K562 (cell line): ENCODE data around the gene COX6A2. TPM values are rescaled to one million over a fixed set of nuclear protein-coding genes. Genes with fewer than 3 reads are reported as not detected.

Experiments
- ATAC-seq: fragments of 200-7000 bp; cut with Tn5 transposase; 3 replicates; pipeline ENCODE4 v1.9.1; 2020; ENCODE audit warnings: moderate library complexity
- BruUV-seq: library from RNA; stranded (reverse); fragments of 400-500 nt; replicated peaks from 2 replicates; lab custom pipeline; 2021; lab: Mats Ljungman, UMichigan
- CTCF ChIA-PET: fragments of 300-600 bp; formaldehyde crosslinking; extraction: SDS; loops from one replicate; lab custom pipeline; 2021; ENCODE audit warnings: low intra/inter-chr PET ratio; lab: Yijun Ruan, JAX
- POLR2A ChIA-PET: fragments of 300-600, 350-650 bp; sonication (Branson Sonifier 250); formaldehyde crosslinking; extraction: SDS; loops from one replicate; lab custom pipeline; 2021; ENCODE audit warnings: antibody characterized with exemption, inconsistent platforms; lab: Yijun Ruan, JAX
- DNase-seq, 4 experiments: peaks; one replicate each; pipeline versions ENCODE4 v3.0.0 to v3.0.0-alpha.2; 2011 to 2018; ENCODE audit warnings: low spot score in 3 of 4, mixed read lengths in 3 of 4; ENCODE audit errors: extremely low read depth in 1 of 4
- FAIRE-seq: peaks from 2 replicates; lab custom pipeline; 2011; peaks lifted over from hg19 to GRCh38; lab: Jason Lieb, UNC
- H2AFZ ChIP-seq: 2 replicates; pipeline ENCODE4 v1.6.0; 2011; ENCODE audit warnings: low read depth, low read length, control low read depth, inconsistent platforms
- H3K27ac ChIP-seq: fragments of 200-600 bp; 3 replicates; pipeline ENCODE4 v1.8.0; 2011; ENCODE audit warnings: low read depth, mild to moderate bottlenecking, control low read depth, inconsistent platforms, low read length, moderate library complexity, mixed read lengths; ENCODE audit errors: extremely low read depth
- H3K27me3 ChIP-seq, 2 experiments: fragments of 300-600 bp in 1 of 2; 2 replicates in 1 of 2; 3 replicates in 1 of 2; pipeline versions ENCODE4 v1.6.0 to v1.8.0; 2011; ENCODE audit warnings: inconsistent platforms in 2 of 2, low read length in 2 of 2, mild to moderate bottlenecking in 1 of 2, mixed read lengths in 1 of 2, moderate library complexity in 1 of 2; ENCODE audit not compliant: control insufficient read depth in 2 of 2, insufficient read depth in 2 of 2
- H3K36me3 ChIP-seq: fragments of 300-600 bp; 3 replicates; pipeline ENCODE4 v1.8.0; 2011; ENCODE audit warnings: mild to moderate bottlenecking, low read length, inconsistent platforms; ENCODE audit not compliant: control insufficient read depth, insufficient read depth
- H3K4me1 ChIP-seq, 2 experiments: fragments of 200-600 bp in 1 of 2; replicated peaks in 1 of 2; 2 replicates in 1 of 2; 3 replicates in 1 of 2; pipeline versions ENCODE4 v1.5.1 to v1.8.0; 2011; ENCODE audit warnings: inconsistent platforms in 2 of 2, low read length in 2 of 2, mild to moderate bottlenecking in 1 of 2, mixed read lengths in 1 of 2, moderate library complexity in 1 of 2; ENCODE audit not compliant: control insufficient read depth in 2 of 2, insufficient read depth in 2 of 2
- H3K4me2 ChIP-seq: 2 replicates; pipeline ENCODE4 v1.6.1; 2011; ENCODE audit warnings: low read length, control low read depth, inconsistent platforms, mixed read lengths; ENCODE audit not compliant: insufficient read depth
- H3K4me3 ChIP-seq: fragments of 200-600 bp; sonication (generic), shearing (Covaris generic); 2 replicates; pipeline ENCODE4 v1.5.1; 2016; ENCODE audit warnings: control low read depth, inconsistent platforms
- H3K79me2 ChIP-seq: fragments of 200-600 bp; 3 replicates; pipeline ENCODE4 v1.8.0; 2011; ENCODE audit warnings: low read length, inconsistent platforms; ENCODE audit not compliant: control insufficient read depth, insufficient read depth
- H3K9ac ChIP-seq, 2 experiments: 2 replicates each; pipeline versions ENCODE4 v1.6.0 to v1.6.1; 2011; ENCODE audit warnings: low read depth in 2 of 2, low read length in 2 of 2, control low read depth in 1 of 2, inconsistent platforms in 1 of 2, mild to moderate bottlenecking in 1 of 2, mixed read lengths in 1 of 2; ENCODE audit not compliant: insufficient read depth in 1 of 2
- H3K9me1 ChIP-seq: one replicate; pipeline ENCODE4 v1.6.0; 2011; ENCODE audit warnings: inconsistent platforms, mild to moderate bottlenecking, low read length, moderate library complexity; ENCODE audit not compliant: control insufficient read depth, insufficient read depth
- H3K9me3 ChIP-seq: replicated peaks from 2 replicates; pipeline ENCODE4 v1.5.1; 2011; ENCODE audit warnings: low read depth, low read length, inconsistent platforms; ENCODE audit not compliant: control insufficient read depth, insufficient read depth
- H4K20me1 ChIP-seq: replicated peaks from 2 replicates; pipeline ENCODE4 v1.6.1; 2011; ENCODE audit warnings: low read length, inconsistent platforms, mixed read lengths; ENCODE audit not compliant: control insufficient read depth, insufficient read depth
- ARID2 ChIP-seq: fragments of 450-650 bp; IDR thresholded peaks from 2 replicates; pipeline ENCODE4 v1.6.1; 2017; ENCODE audit warnings: antibody characterized with exemption, mild to moderate bottlenecking
- CCAR2 ChIP-seq: fragments of 200-400 bp; formaldehyde crosslinking; IDR thresholded peaks from 2 replicates; pipeline ENCODE4 v1.6.1; 2017; ENCODE audit warnings: mild to moderate bottlenecking, low read depth, low read length
- ELF1 ChIP-seq: fragments of 200-800 bp; sonication (Bioruptor generic); IDR thresholded peaks from 2 replicates; pipeline ENCODE4 v1.6.1; 2016; ENCODE audit warnings: missing genetic modification characterization, missing compliant biosample characterization
- JUN ChIP-seq, 2 experiments: sonication (generic) in 1 of 2; formaldehyde crosslinking in 1 of 2; IDR thresholded peaks; 2 replicates each; pipeline versions ENCODE4 v1.6.1 to v1.8.0; 2012 to 2022; ENCODE audit warnings: borderline replicate concordance in 2 of 2, mild to moderate bottlenecking in 2 of 2, improper control_type of control experiment in 1 of 2, low read depth in 1 of 2, low read length in 1 of 2, missing genetic modification reagents in 1 of 2
- MTA1 ChIP-seq: fragments of 450-650 bp; IDR thresholded peaks from 2 replicates; pipeline ENCODE4 v1.6.1; 2017; ENCODE audit warnings: borderline replicate concordance
- NEUROD1 ChIP-seq: fragments of 150-350 bp; IDR thresholded peaks from 2 replicates; pipeline ENCODE4 v1.6.1; 2014; ENCODE audit warnings: borderline replicate concordance, low read length, low read depth; ENCODE audit not compliant: partially characterized antibody
- NFYB ChIP-seq: IDR thresholded peaks from 2 replicates; pipeline ENCODE4 v1.6.1; 2011; ENCODE audit warnings: mild to moderate bottlenecking, moderate library complexity; ENCODE audit not compliant: insufficient read length; ENCODE audit errors: extremely low read depth
- SAP30 ChIP-seq: fragments of 200-600 bp; sonication (generic); IDR thresholded peaks from 2 replicates; pipeline ENCODE4 v1.6.1; 2012; ENCODE audit warnings: borderline replicate concordance, low read depth, mild to moderate bottlenecking, moderate library complexity, low read length, control low read depth, inconsistent platforms; ENCODE audit not compliant: insufficient read depth, poor library complexity, severe bottlenecking
- SNAPC5 ChIP-seq: fragments of 250-450 bp; sonication (Bioruptor Pico); IDR thresholded peaks from 2 replicates; pipeline ENCODE4 v1.8.0; 2021; ENCODE audit warnings: moderate library complexity, mild to moderate bottlenecking, inconsistent platforms
- STAT5A ChIP-seq: IDR thresholded peaks from 2 replicates; pipeline ENCODE4 v1.6.1; 2012; ENCODE audit warnings: low read length, inconsistent platforms, borderline replicate concordance
- ZNF655 ChIP-seq: fragments of 250-450 bp; sonication (Bioruptor Pico); IDR thresholded peaks from 2 replicates; pipeline ENCODE4 v1.5.0; 2021
- WGBS: fragments of 100-300 bp; shearing (Covaris generic); methylation state at CpG from one replicate; pipeline ENCODE4 v1.1.6; 2016; ENCODE audit warnings: low coverage, mixed read lengths; ENCODE audit not compliant: insufficient coverage; ENCODE audit errors: missing lambda C conversion rate; 5-methylcytosine and 5-hydroxymethylcytosine counted together
- in situ Hi-C: fragments of 300-500 bp; cut with MboI; formaldehyde crosslinking; loops from 4 replicates; pipeline ENCODE4 v1.15.0; 2018; ENCODE audit warnings: inconsistent platforms, mixed read lengths
- intact Hi-C: fragments of 100-400 bp; cut with micrococcal nuclease; formaldehyde crosslinking; loops from 2 replicates; pipeline ENCODE4 v1.14.2; 2022
- polyA plus RNA-seq, 8 experiments: library from polyadenylated mRNA; depleted of rRNA in 4 of 8; stranded (reverse) in 5 of 8; unstranded in 3 of 8; fragments of >200 nt; fragmentation: Nextera tagmentation in 2 of 8; fragmentation: Illumina TruSeq in 1 of 8; extraction: Ambion mirVana in 2 of 8; extraction: Trizol in 1 of 8; gene quantifications; 2 replicates each; pipeline versions ENCODE4 v1.2.1 to v1.2.3, GENCODE V29; 2011 to 2014; ENCODE audit warnings: inconsistent platforms in 1 of 8, missing spikeins in 1 of 8
- total RNA-seq, 7 experiments: library from RNA; depleted of rRNA in 6 of 7; stranded (reverse); fragments of >200 nt in 6 of 7; fragmentation: Illumina TruSeq in 2 of 7; extraction: Trizol in 2 of 7; gene quantifications; 2 replicates each; pipeline versions ENCODE4 v1.2.1 to v1.2.3, GENCODE V29; 2011 to 2021; ENCODE audit warnings: low replicate concordance in 1 of 7
- TF ChIP-seq, protein P1 (sequence below): fragments of 250-450 bp; sonication (Bioruptor Pico); IDR thresholded peaks from 2 replicates; pipeline ENCODE4 v1.5.0; 2021
- TF ChIP-seq, protein P2 (sequence below): sonication (generic); formaldehyde crosslinking; IDR thresholded peaks from 2 replicates; pipeline ENCODE4 v1.5.0; 2020; ENCODE audit warnings: missing genetic modification reagents
- TF ChIP-seq, protein P3 (sequence below): fragments of 450-650 bp; formaldehyde crosslinking; IDR thresholded peaks from 2 replicates; pipeline ENCODE4 v1.4.0; 2022; ENCODE audit warnings: missing genetic modification characterization

Gene COX6A2
- total and polyA plus RNA-seq, 9 of the 15 experiments (the other 6 are each of a cell fraction or from before 2014, with no cell fraction given) = not detected

DNA sequence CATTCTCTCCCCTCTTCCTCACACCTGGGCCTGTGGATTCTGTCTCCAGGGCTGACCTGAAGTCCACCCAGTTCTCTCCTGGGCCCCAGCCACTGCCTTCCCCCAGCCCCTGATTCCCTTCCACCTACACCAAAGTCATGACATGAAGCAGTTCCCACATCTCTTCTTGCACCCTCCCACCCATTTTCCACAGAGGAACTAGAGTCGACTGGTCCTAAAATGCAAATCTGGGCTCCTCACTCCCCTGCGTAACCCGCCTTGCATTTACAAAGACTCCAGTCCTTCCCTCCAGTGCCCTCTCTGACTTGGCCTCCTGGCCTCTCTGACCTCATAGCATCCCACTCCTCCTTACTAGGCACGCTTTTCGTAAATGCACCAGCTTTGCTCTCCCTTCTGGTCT is 14.8 kb downstream of the COX6A2 start (continued):
- TF ChIP-seq, protein P1, sequence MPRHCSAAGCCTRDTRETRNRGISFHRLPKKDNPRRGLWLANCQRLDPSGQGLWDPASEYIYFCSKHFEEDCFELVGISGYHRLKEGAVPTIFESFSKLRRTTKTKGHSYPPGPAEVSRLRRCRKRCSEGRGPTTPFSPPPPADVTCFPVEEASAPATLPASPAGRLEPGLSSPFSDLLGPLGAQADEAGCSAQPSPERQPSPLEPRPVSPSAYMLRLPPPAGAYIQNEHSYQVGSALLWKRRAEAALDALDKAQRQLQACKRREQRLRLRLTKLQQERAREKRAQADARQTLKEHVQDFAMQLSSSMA (CRISPR knock-in tag) = no peak
- TF ChIP-seq ELF1 (tag) (no peak), NEUROD1 (no peak), STAT5A (no peak), JUN (IDR thresholded peaks at IDR 0.05; ENCODE audit: borderline replicate concordance, low read depth, low read length) (no peak), JUN (CRISPR knock-in tag; IDR thresholded peaks at IDR 0.05; ENCODE audit: borderline replicate concordance) (no peak), CCAR2 (no peak), MTA1 (no peak), NFYB (no peak)

DNA sequence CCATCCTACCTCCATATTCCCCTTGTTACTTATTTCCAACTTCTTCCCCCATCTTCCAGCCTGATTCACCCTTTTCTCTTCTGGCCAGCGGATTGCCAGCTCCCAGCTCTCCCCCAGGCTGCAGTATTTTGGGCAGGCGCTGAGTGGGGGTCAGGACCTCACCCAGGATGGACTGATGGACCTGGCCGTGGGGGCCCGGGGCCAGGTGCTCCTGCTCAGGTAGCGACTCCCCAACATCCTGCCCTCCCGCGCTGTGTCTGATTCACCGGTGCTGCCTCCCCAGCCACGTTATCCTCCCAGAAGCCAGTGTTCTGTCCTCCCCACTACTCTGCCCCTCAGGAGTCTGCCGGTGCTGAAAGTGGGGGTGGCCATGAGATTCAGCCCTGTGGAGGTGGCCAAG is 15.4 kb downstream of the COX6A2 start:
- Histone ChIP-seq H3K27me3 (peaks cover 10 to 58% of the 10 kb centered on the region in 2 experiments; a peak in 4 of 5 replicates), H4K20me1 (no peaks in the 10 kb centered on the region), H3K36me3 (no peaks in the 10 kb centered on the region), H3K79me2 (no peaks in the 10 kb centered on the region), H3K4me2 (no peak overlapping the region), H3K27ac (no peak overlapping the region), H3K9ac (no peak overlapping the region; a peak in 1 of 4 replicates), H2AFZ (no peak overlapping the region), H3K4me1 (peaks cover 0 to 9% of the 10 kb centered on the region in 2 experiments; a peak in 2 of 5 replicates), H3K9me3 (no peaks in the 10 kb centered on the region), H3K9me1 (no peaks in the 10 kb centered on the region), H3K4me3 (no peak overlapping the region)
- ATAC-seq = no peak
- BruUV-seq = no TSS peak
- DNase-seq = no peak
- WGBS = 39% methylated on average over 10 of the region's 10 CpGs
- no peak for FAIRE-seq
- CTCF ChIA-PET = no interaction called here
- in situ Hi-C loops = no loop called here
- POLR2A ChIA-PET = no interaction called here
- intact Hi-C loops = no loop called here
- TF ChIP-seq ZNF655 (CRISPR knock-in tag) (no peak), ARID2 (no peak), SNAPC5 (CRISPR knock-in tag) (no peak), SAP30 (no peak)
- TF ChIP-seq, protein P2, sequence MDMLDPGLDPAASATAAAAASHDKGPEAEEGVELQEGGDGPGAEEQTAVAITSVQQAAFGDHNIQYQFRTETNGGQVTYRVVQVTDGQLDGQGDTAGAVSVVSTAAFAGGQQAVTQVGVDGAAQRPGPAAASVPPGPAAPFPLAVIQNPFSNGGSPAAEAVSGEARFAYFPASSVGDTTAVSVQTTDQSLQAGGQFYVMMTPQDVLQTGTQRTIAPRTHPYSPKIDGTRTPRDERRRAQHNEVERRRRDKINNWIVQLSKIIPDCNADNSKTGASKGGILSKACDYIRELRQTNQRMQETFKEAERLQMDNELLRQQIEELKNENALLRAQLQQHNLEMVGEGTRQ (CRISPR knock-in tag) = no peak
- TF ChIP-seq, protein P3, sequence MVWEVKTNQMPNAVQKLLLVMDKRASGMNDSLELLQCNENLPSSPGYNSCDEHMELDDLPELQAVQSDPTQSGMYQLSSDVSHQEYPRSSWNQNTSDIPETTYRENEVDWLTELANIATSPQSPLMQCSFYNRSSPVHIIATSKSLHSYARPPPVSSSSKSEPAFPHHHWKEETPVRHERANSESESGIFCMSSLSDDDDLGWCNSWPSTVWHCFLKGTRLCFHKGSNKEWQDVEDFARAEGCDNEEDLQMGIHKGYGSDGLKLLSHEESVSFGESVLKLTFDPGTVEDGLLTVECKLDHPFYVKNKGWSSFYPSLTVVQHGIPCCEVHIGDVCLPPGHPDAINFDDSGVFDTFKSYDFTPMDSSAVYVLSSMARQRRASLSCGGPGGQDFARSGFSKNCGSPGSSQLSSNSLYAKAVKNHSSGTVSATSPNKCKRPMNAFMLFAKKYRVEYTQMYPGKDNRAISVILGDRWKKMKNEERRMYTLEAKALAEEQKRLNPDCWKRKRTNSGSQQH (CRISPR knock-in tag) = no peak
